Lung (tissue), 12 donors: ENCODE results near the gene TEAD1. TPM values are rescaled to one million over a fixed set of nuclear protein-coding genes. Genes with fewer than 3 reads are reported as not detected.

Experiments used
- ATAC-seq: fragments of 200-7000 bp; cut with Tn5 transposase; one replicate; pipeline ENCODE4 v1.9.1; 2020; ENCODE audit warnings: moderate number of reproducible peaks; ENCODE audit not compliant: insufficient read depth, low FRiP score
- DNase-seq, 3 donors: peaks; one replicate each; pipeline ENCODE4 v3.0.0-alpha.2; 2013 to 2017
- H3K27ac ChIP-seq, 2 donors: one replicate each; pipeline ENCODE4 v1.5.1; 2013; ENCODE audit warnings: mild to moderate bottlenecking in 2 of 2, moderate library complexity in 2 of 2, control low read depth in 1 of 2, inconsistent platforms in 1 of 2, low read depth in 1 of 2, low read length in 1 of 2
- H3K27me3 ChIP-seq, 3 donors: one replicate each; pipeline ENCODE4 v1.5.1; 2013; ENCODE audit warnings: low read length in 2 of 3; ENCODE audit not compliant: control insufficient read depth in 3 of 3, insufficient read depth in 3 of 3
- H3K36me3 ChIP-seq, 4 donors: one replicate each; pipeline ENCODE4 v1.5.1; 2013; ENCODE audit warnings: low read length in 4 of 4, mild to moderate bottlenecking in 1 of 4, moderate library complexity in 1 of 4; ENCODE audit not compliant: control insufficient read depth in 4 of 4, insufficient read depth in 4 of 4
- H3K4me1 ChIP-seq, 5 donors: one replicate each; pipeline ENCODE4 v1.5.1; 2013; ENCODE audit warnings: low read length in 5 of 5, mild to moderate bottlenecking in 2 of 5, moderate library complexity in 1 of 5; ENCODE audit not compliant: control insufficient read depth in 5 of 5, insufficient read depth in 5 of 5
- H3K4me3 ChIP-seq: one replicate; pipeline ENCODE4 v1.5.1; 2013; ENCODE audit warnings: mild to moderate bottlenecking, control low read depth, moderate library complexity
- H3K9ac ChIP-seq, 2 donors: one replicate each; pipeline ENCODE4 v1.5.1; 2013; ENCODE audit warnings: low read length in 2 of 2, control low read depth in 1 of 2; ENCODE audit not compliant: insufficient read depth in 1 of 2
- H3K9me3 ChIP-seq, 4 donors: one replicate each; pipeline ENCODE4 v1.5.1; 2013; ENCODE audit warnings: low read length in 3 of 4, mild to moderate bottlenecking in 1 of 4, moderate library complexity in 1 of 4; ENCODE audit not compliant: control insufficient read depth in 4 of 4, insufficient read depth in 3 of 4
- WGBS, 2 donors: extraction: QIAGEN DNeasy Blood & Tissue Kit; methylation state at CpG; one replicate each; pipeline ENCODE4 v1.1.7; 2013; 5-methylcytosine and 5-hydroxymethylcytosine counted together
- polyA plus RNA-seq, 2 donors: library from polyadenylated mRNA; stranded (reverse); fragments of 200-250 nt; gene quantifications; one replicate each; pipeline ENCODE4 v1.2.1, GENCODE V29; 2013
- total RNA-seq, 2 donors: library from RNA; depleted of rRNA in 1 of 2; stranded (reverse); fragments of >200 nt in 1 of 2; gene quantifications; one replicate each; pipeline ENCODE4 v1.2.1, GENCODE V29; 2014 to 2021
- TF ChIP-seq, protein P1 (sequence below): IDR thresholded peaks from 2 replicates; pipeline ENCODE4 v1.5.1; 2012; ENCODE audit warnings: mild to moderate bottlenecking; ENCODE audit errors: control extremely low read depth, extremely low read depth
- donor health status: control.
- donor health status: control.
- donor health status: Bipolar disorder and iron deficiency.
- donor health status: healthy.
- donor health status: DM: yes; HTN: yes; CAD: no.

TEAD1 gene
- total and polyA plus RNA-seq, 4 donors = 7.7 to 141 (median 38.8) TPM

DNA sequence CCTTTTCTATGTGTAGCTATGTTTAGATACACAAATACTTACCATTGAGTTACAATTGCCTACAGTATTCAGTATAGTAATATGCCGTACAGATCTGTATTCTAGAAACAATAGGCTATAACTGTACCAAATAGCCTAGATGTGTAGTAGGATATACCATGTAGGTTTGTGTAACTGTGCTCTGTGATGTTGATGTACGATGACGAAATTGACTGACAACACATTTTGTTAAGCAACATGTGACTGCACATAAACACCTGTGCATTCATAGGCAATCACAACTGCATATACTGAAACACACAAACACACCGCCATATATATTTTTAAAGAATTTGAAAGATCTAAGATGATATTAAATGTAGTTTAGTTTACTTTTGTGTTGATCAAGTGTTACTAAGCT lies 60.4 kb downstream of the TEAD1 start:
- DNase-seq (no peak), ATAC-seq (no peak)
- TF ChIP-seq, protein P1, sequence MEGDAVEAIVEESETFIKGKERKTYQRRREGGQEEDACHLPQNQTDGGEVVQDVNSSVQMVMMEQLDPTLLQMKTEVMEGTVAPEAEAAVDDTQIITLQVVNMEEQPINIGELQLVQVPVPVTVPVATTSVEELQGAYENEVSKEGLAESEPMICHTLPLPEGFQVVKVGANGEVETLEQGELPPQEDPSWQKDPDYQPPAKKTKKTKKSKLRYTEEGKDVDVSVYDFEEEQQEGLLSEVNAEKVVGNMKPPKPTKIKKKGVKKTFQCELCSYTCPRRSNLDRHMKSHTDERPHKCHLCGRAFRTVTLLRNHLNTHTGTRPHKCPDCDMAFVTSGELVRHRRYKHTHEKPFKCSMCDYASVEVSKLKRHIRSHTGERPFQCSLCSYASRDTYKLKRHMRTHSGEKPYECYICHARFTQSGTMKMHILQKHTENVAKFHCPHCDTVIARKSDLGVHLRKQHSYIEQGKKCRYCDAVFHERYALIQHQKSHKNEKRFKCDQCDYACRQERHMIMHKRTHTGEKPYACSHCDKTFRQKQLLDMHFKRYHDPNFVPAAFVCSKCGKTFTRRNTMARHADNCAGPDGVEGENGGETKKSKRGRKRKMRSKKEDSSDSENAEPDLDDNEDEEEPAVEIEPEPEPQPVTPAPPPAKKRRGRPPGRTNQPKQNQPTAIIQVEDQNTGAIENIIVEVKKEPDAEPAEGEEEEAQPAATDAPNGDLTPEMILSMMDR = no peak
- no peak overlapping the region for H3K4me3 ChIP-seq
- no peaks in the 10 kb centered on the region for H3K36me3 ChIP-seq
- no peak overlapping the region for H3K27ac ChIP-seq
- peaks cover 0 to 14% (median 1%) of the 10 kb centered on the region in 5 donors for H3K4me1 ChIP-seq
- H3K9me3 ChIP-seq = no peaks in the 10 kb centered on the region
- H3K9ac ChIP-seq = no peak overlapping the region
- no peaks in the 10 kb centered on the region for H3K27me3 ChIP-seq
- WGBS, 2 donors = 93 to 94% methylated on average over 4 of the region's 4 CpGs

DNA sequence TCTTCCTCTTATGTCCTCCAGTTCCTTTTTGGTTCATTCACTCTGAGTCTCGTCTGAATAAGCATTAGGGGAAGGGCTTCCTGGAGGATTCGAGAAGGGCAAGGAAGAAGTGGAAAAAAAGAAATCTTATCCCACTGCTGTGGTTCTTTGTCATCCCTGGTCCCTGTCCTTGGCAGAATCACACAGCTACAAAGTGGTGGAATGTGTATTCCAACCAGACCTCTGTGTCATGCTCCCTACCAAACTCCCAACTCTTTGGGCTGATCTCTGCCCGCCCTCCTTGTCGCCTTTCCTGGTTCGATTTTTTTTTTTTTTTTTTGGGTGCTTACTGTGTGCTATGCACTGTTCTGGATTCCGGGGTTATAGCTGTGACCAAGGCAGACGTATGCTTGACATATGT lies 61.0 kb downstream of the TEAD1 start:
- TF ChIP-seq, protein P1 = no peak
- Histone ChIP-seq H3K4me3 (no peak overlapping the region), H3K27me3 (no peaks in the 10 kb centered on the region), H3K36me3 (no peaks in the 10 kb centered on the region), H3K27ac (no peak overlapping the region), H3K9me3 (no peaks in the 10 kb centered on the region), H3K9ac (no peak overlapping the region), H3K4me1 (peaks cover 0 to 14% (median 1%) of the 10 kb centered on the region in 5 donors)
- no peak for ATAC-seq
- 85 to 86% methylated on average over 7 of the region's 7 CpGs for WGBS, 2 donors
- DNase-seq = no peak

DNA sequence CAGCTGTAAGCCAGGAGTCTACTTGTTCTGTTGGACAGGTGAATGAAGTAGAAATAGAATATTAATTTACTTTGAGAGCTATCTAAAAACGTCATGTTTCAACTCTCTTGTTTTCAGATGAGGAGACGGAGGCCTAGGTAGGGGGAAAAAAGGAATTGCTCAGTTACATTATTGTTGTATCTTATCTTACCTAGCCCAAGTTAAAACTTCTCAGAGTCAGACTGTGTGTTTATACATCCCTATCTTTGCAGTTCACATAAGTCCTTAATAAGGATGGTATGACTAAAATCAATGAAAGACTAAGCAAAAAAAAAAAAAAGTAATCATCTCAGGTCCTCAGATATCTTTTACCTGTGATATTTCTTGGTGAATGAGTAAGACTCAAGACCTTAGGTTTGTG lies 62.8 kb downstream of the TEAD1 start:
- Histone ChIP-seq H3K27ac (no peak overlapping the region), H3K27me3 (no peaks in the 10 kb centered on the region), H3K4me1 (peaks cover 0 to 9% (median 3%) of the 10 kb centered on the region in 5 donors), H3K4me3 (no peak overlapping the region), H3K9ac (no peak overlapping the region), H3K36me3 (no peaks in the 10 kb centered on the region), H3K9me3 (peaks cover 0 to 2% (median 0%) of the 10 kb centered on the region in 4 donors)
- DNase-seq (no peak), ATAC-seq (no peak)
- TF ChIP-seq, protein P1 = no peak
- 66 to 84% methylated on average over 2 of the region's 2 CpGs for WGBS, 2 donors

DNA sequence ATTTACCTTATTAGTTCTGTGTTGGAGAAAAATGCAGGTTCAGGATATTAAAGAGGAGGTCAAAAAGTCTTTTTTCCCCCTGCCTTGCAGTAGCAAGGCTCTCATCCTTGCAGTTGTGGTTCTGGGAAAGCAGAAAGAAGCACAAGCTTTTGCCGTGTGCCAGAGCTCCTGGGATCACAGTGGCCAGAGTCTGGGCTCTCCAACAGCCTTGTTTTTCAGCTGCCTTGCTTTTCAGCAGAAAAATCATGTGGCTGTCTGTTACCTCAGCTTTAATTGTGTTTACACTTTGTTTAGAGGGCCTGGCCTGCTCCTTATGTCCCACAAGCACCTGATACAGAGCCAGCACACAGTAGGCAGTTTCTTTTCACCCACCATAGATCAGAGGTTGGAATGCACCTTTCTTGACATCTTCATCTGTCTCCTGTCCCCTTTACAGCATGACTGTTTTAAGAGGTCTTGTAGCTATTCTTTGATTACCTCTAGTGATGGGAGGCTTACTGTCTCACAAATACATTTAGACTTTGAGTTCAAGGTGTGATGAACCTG lies 67.5 kb downstream of the TEAD1 start:
- Histone ChIP-seq H3K27ac (no peak overlapping the region), H3K9ac (no peak overlapping the region), H3K4me3 (no peak overlapping the region), H3K36me3 (no peaks in the 10 kb centered on the region), H3K27me3 (no peaks in the 10 kb centered on the region), H3K9me3 (peaks cover 0 to 2% (median 0%) of the 10 kb centered on the region in 4 donors), H3K4me1 (peaks cover 4 to 12% (median 5%) of the 10 kb centered on the region in 5 donors)
- no peak for ATAC-seq
- TF ChIP-seq, protein P1 = no peak
- DNase-seq = no peak
- 76 to 84% methylated on average over 1 of the region's 1 CpG for WGBS, 2 donors
